Mesenchymal stem cell (in vitro differentiated cells and primary cell): Measurements from ENCODE around the gene STK32B.
"Not testable (repeated sequence)": the region's sequence is repeated elsewhere in the genome, so short reads cannot be mapped to it uniquely, and the experiment has no call there.

Experiments
- DNase-seq: peaks from one replicate; pipeline ENCODE4 v3.0.0-alpha.2; 2013
- H2AFZ ChIP-seq: one replicate; pipeline ENCODE4 v1.6.1; 2013; ENCODE audit warnings: low read depth, mild to moderate bottlenecking, control low read depth, inconsistent platforms, low read length, moderate library complexity
- H2AK5ac ChIP-seq: 2 replicates; pipeline ENCODE4 v1.6.1; 2013; ENCODE audit warnings: low read length, moderate library complexity, mild to moderate bottlenecking, inconsistent platforms; ENCODE audit not compliant: severe bottlenecking
- H2BK120ac ChIP-seq: one replicate; pipeline ENCODE4 v1.6.1; 2013; ENCODE audit warnings: low read depth, mild to moderate bottlenecking, inconsistent platforms, low read length, moderate library complexity
- H2BK12ac ChIP-seq, 2 experiments: one replicate each; pipeline ENCODE4 v1.6.1; 2013; ENCODE audit warnings: inconsistent platforms in 2 of 2, low read length in 2 of 2, mild to moderate bottlenecking in 2 of 2, moderate library complexity in 2 of 2, control low read depth in 1 of 2
- H2BK15ac ChIP-seq: one replicate; pipeline ENCODE4 v1.6.1; 2013; ENCODE audit warnings: mild to moderate bottlenecking, low read depth, inconsistent platforms; ENCODE audit not compliant: poor library complexity, severe bottlenecking
- H2BK5ac ChIP-seq: 2 replicates; pipeline ENCODE4 v1.6.1; 2013; ENCODE audit warnings: low read depth, mild to moderate bottlenecking, low read length, control low read depth, inconsistent platforms; ENCODE audit not compliant: poor library complexity, severe bottlenecking
- H3K14ac ChIP-seq, 2 experiments: one replicate each; pipeline ENCODE4 v1.6.1; 2013; ENCODE audit warnings: inconsistent platforms in 2 of 2, low read length in 2 of 2, control low read depth in 1 of 2, mild to moderate bottlenecking in 1 of 2, moderate library complexity in 1 of 2
- H3K18ac ChIP-seq, 2 experiments: one replicate each; pipeline ENCODE4 v1.6.1; 2013; ENCODE audit warnings: inconsistent platforms in 2 of 2, low read length in 2 of 2, control low read depth in 1 of 2, low read depth in 1 of 2, mild to moderate bottlenecking in 1 of 2
- H3K23ac ChIP-seq, 2 experiments: one replicate each; pipeline ENCODE4 v1.6.1; 2013; ENCODE audit warnings: inconsistent platforms in 2 of 2, low read length in 2 of 2, mild to moderate bottlenecking in 2 of 2, moderate library complexity in 2 of 2, control low read depth in 1 of 2
- H3K27ac ChIP-seq: 2 replicates; pipeline ENCODE4 v1.5.1; 2013; ENCODE audit warnings: mild to moderate bottlenecking, moderate library complexity, low read length, control low read depth, inconsistent platforms; ENCODE audit not compliant: poor library complexity, severe bottlenecking
- H3K27me3 ChIP-seq, 2 experiments: 2 replicates each; pipeline versions ENCODE4 v1.6.1 to v1.7.0; 2013; ENCODE audit warnings: low read length in 2 of 2, mild to moderate bottlenecking in 2 of 2, moderate library complexity in 2 of 2, control low read depth in 1 of 2, inconsistent platforms in 1 of 2; ENCODE audit not compliant: control insufficient read depth in 1 of 2, insufficient read depth in 1 of 2
- H3K36me3 ChIP-seq, 2 experiments: 2 replicates each; pipeline versions ENCODE4 v1.6.1 to v1.7.0; 2013; ENCODE audit warnings: low read length in 2 of 2, control low read depth in 1 of 2, inconsistent platforms in 1 of 2, low read depth in 1 of 2, mild to moderate bottlenecking in 1 of 2; ENCODE audit not compliant: insufficient read depth in 2 of 2, control insufficient read depth in 1 of 2
- H3K4ac ChIP-seq, 2 experiments: one replicate each; pipeline ENCODE4 v1.6.1; 2013; ENCODE audit warnings: inconsistent platforms in 2 of 2, low read length in 2 of 2, mild to moderate bottlenecking in 2 of 2, moderate library complexity in 2 of 2, control low read depth in 1 of 2, low read depth in 1 of 2
- H3K4me1 ChIP-seq: 2 replicates; pipeline ENCODE4 v1.6.1; 2013; ENCODE audit warnings: low read depth, low read length, control low read depth; ENCODE audit not compliant: control insufficient read depth, insufficient read depth
- H3K4me2 ChIP-seq: 2 replicates; pipeline ENCODE4 v1.6.1; 2013; ENCODE audit warnings: low read length, mild to moderate bottlenecking, inconsistent platforms; ENCODE audit not compliant: poor library complexity, severe bottlenecking
- H3K4me3 ChIP-seq, 2 experiments: 2 replicates each; pipeline versions ENCODE4 v1.5.1 to v1.7.0; 2013; ENCODE audit warnings: low read length in 2 of 2, mild to moderate bottlenecking in 2 of 2, control low read depth in 1 of 2, low read depth in 1 of 2; ENCODE audit not compliant: insufficient read depth in 1 of 2
- H3K79me1 ChIP-seq: replicated peaks from 2 replicates; pipeline ENCODE4 v1.6.1; 2013; ENCODE audit warnings: mild to moderate bottlenecking, control low read depth, low read length, inconsistent platforms; ENCODE audit not compliant: poor library complexity, severe bottlenecking
- H3K9ac ChIP-seq: 2 replicates; pipeline ENCODE4 v1.7.0; 2013; ENCODE audit warnings: mild to moderate bottlenecking, low read length, moderate library complexity
- H3K9me3 ChIP-seq: 2 replicates; pipeline ENCODE4 v1.7.0; 2013; ENCODE audit warnings: mild to moderate bottlenecking, low read length; ENCODE audit not compliant: control insufficient read depth
- H4K8ac ChIP-seq: one replicate; pipeline ENCODE4 v1.6.1; 2013; ENCODE audit warnings: inconsistent platforms, mild to moderate bottlenecking, low read length, moderate library complexity
- H4K91ac ChIP-seq: one replicate; pipeline ENCODE4 v1.6.1; 2013; ENCODE audit warnings: mild to moderate bottlenecking, low read length, inconsistent platforms
- WGBS: methylation state at CpG from one replicate; pipeline ENCODE4 v1.1.7; 2013; ENCODE audit warnings: mixed read lengths; 5-methylcytosine and 5-hydroxymethylcytosine counted together

STK32B gene

DNA sequence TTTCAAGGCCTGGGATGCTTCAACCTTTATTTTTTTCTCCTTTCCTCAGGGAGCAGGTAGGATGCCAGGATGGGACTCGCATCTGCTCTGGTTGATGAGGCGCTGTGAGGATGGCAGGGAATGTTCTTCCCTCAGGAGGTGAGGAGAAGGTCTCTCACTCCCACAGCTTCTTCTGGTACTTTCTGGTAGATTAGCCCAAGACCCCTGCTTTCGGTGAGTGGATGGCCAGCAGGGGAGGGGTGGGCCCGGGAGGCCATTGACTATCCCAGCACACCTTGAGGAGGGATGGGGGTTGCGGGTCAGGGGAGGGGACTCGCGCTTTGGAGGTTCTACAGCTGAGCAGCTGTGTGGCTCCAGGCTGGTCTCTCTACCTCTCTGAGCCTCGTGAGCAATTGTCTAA, 46.8 kb upstream of the STK32B start:
- Histone ChIP-seq H2BK5ac (no peak overlapping the region), H3K4ac (no peak overlapping the region), H3K27me3 (peaks cover 29 to 36% of the 10 kb centered on the region in 2 experiments), H2AFZ (no peak overlapping the region), H2BK15ac (no peak overlapping the region), H4K8ac (no peak overlapping the region), H2BK12ac (no peak overlapping the region), H3K9me3 (no peaks in the 10 kb centered on the region), H3K4me3 (no peak overlapping the region), H3K18ac (no peak overlapping the region), H2BK120ac (no peak overlapping the region), H3K23ac (no peak overlapping the region), H3K14ac (no peak overlapping the region), H3K4me2 (no peak overlapping the region), H3K79me1 (no peaks in the 10 kb centered on the region), H3K36me3 (no peaks in the 10 kb centered on the region), H3K4me1 (no peaks in the 10 kb centered on the region), H2AK5ac (no peak overlapping the region), H3K27ac (no peak overlapping the region), H4K91ac (no peak overlapping the region), H3K9ac (no peak overlapping the region)
- WGBS = 94% methylated on average over 8 of the region's 8 CpGs
- no peak for DNase-seq

DNA sequence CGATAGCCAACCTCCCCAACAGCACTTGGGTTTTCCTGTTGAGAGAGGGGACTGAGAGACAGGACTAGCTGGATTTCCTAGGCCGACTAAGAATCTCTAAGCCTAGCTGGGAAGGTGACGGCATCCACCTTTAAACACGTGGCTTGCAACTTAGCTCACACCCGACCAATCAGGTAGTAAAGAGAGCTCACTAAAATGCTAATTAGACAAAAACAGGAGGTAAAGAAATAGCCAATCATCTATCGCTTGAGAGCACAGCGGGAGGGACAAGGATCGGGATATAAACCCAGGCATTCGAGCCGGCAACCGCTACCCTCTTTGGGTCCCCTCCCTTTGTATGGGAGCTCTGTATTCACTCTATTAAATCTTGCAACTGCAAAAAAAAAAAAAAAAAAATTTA, 44.3 kb upstream of the STK32B start:
- H3K4me3 ChIP-seq, H3K79me1 ChIP-seq, H4K91ac ChIP-seq, H3K9ac ChIP-seq, H3K9me3 ChIP-seq, H3K14ac ChIP-seq, DNase-seq, H2BK12ac ChIP-seq, H2BK5ac ChIP-seq, H3K36me3 ChIP-seq, H2AFZ ChIP-seq, H3K27ac ChIP-seq, H4K8ac ChIP-seq, H2AK5ac ChIP-seq, H3K4me1 ChIP-seq, H3K23ac ChIP-seq, H2BK15ac ChIP-seq, H2BK120ac ChIP-seq, H3K18ac ChIP-seq, H3K4ac ChIP-seq, H3K4me2 ChIP-seq: not testable (repeated sequence)
- 68% methylated on average over 6 of the region's 11 CpGs for WGBS
- peaks cover 30 to 44% of the 10 kb centered on the region in 2 experiments for H3K27me3 ChIP-seq

DNA sequence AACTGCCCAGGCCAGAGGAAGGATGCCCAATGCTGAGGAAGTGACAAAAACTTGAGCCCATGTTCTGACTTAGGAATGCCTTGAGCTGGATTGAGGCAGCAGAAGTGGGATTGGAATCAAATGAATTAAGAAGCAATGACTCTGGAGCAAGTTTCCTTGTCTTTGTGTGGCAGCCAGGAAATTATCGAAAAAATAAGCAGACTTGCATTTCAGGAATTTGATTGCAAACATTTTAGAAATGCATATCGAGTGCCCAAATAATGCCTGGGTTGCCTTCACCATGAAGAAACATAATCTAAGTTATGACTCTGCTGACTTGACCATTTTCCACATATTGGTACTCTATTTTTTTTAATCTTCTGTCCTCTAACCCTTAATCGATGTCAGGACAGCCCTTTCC, 41.5 kb upstream of the STK32B start:
- no peak overlapping the region for H2BK5ac ChIP-seq
- H4K8ac ChIP-seq = no peak overlapping the region
- H3K4me1 ChIP-seq = no peaks in the 10 kb centered on the region
- DNase-seq = no peak
- no peak overlapping the region for H3K27ac ChIP-seq
- no peak overlapping the region for H3K14ac ChIP-seq
- H3K36me3 ChIP-seq = no peaks in the 10 kb centered on the region
- no peak overlapping the region for H3K4me2 ChIP-seq
- H4K91ac ChIP-seq = no peak overlapping the region
- H3K9ac ChIP-seq = no peak overlapping the region
- peaks cover 7 to 38% of the 10 kb centered on the region in 2 experiments for H3K27me3 ChIP-seq
- H2BK12ac ChIP-seq = no peak overlapping the region
- no peak overlapping the region for H2BK120ac ChIP-seq
- no peak overlapping the region for H2AFZ ChIP-seq
- H2AK5ac ChIP-seq = no peak overlapping the region
- H3K23ac ChIP-seq = no peak overlapping the region
- WGBS = 79% methylated on average over 3 of the region's 3 CpGs
- H3K4me3 ChIP-seq = no peak overlapping the region
- H2BK15ac ChIP-seq = no peak overlapping the region
- H3K9me3 ChIP-seq = no peaks in the 10 kb centered on the region
- H3K4ac ChIP-seq = no peak overlapping the region
- no peaks in the 10 kb centered on the region for H3K79me1 ChIP-seq
- no peak overlapping the region for H3K18ac ChIP-seq

DNA sequence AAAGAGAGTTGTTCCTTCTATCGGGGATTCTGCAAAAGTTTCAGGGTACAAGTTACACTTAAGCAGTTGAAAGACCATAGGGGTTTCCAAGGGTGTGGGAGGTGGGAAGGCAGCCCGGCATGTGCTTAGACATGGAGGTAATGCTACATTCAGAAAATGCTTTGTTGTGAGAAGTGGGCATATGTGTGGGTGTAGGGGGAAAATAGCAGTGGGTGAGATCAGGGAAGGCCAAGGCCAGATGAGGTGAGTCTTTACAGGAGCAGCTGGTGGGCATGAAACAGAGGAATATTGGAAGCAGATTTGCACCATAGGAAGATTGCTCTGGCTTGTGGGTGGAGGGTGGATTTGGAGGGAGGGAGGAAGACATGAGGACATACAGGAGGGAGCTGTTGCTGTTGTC, 40.3 kb upstream of the STK32B start:
- H2BK15ac ChIP-seq = no peak overlapping the region
- 95% methylated on average over 2 of the region's 2 CpGs for WGBS
- H3K4me3 ChIP-seq = no peak overlapping the region
- no peak overlapping the region for H4K91ac ChIP-seq
- no peak overlapping the region for H3K18ac ChIP-seq
- peaks cover 6 to 37% of the 10 kb centered on the region in 2 experiments for H3K27me3 ChIP-seq
- no peak overlapping the region for H2AK5ac ChIP-seq
- no peak overlapping the region for H3K4ac ChIP-seq
- H3K9me3 ChIP-seq = no peaks in the 10 kb centered on the region
- no peak overlapping the region for H3K4me2 ChIP-seq
- H2AFZ ChIP-seq = no peak overlapping the region
- no peak overlapping the region for H3K23ac ChIP-seq
- no peak overlapping the region for H2BK12ac ChIP-seq
- no peaks in the 10 kb centered on the region for H3K4me1 ChIP-seq
- no peak overlapping the region for H2BK5ac ChIP-seq
- H3K79me1 ChIP-seq = no peaks in the 10 kb centered on the region
- no peak overlapping the region for H3K9ac ChIP-seq
- no peak overlapping the region for H3K14ac ChIP-seq
- H3K36me3 ChIP-seq = no peaks in the 10 kb centered on the region
- H3K27ac ChIP-seq = no peak overlapping the region
- H2BK120ac ChIP-seq = no peak overlapping the region
- no peak overlapping the region for H4K8ac ChIP-seq
- DNase-seq = no peak
